Measurements from ENCODE around the gene EVX2.
A peak's percentile ranks its signal among the peaks of the same experiment; 100 is the strongest.

Gene EVX2

DNA sequence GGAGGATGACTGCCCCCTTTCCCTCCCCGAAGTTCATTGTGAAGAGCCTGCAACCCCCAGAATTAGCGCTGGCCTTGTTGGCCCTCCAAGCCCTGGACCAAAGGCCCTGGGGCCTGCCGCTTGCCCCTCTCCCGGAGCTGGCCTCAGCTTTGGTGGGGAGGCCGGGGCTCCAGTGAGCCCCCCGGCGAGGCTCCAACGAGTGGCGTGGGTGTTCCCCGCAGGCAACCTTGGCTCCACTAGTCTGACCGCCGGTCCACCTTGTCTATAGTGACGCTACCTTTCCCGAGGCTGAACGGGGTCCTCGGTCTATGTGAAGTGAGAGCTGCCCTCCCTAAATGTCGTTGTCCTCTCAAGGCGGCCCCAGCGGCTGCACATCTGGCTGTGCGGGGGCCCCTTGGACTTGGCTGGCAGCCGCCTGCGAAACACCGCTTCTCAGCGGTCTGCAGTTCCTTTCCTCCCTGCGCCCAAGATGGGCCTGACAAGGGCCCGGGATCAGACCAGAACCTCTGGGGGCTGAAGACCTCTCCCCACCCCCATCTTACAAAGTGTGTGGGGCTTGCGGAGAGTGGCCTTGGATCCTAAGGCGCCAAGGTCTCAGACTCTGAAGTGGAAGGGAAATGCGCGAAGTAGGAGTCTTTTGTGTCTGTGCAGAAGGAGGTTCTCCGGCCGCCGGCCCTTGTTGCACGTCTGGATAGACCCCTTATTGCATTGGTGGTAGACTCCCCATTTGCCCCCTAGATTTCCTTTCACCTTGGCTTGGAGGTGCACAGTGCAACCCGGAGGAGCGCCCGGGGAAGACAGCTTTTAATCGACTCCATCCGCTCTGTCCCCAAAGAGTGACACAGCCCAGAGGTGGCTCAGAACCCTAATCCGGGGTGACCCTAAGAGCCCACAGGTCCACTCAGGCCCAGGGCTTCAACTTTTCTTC, 28.9 kb upstream of the EVX2 start:
- Histone ChIP-seq H3K4me3 (ENCODE audit: low read length in 2 of 2) (no peak overlapping the region), H2BK12ac (ENCODE audit: low read length) (no peak overlapping the region), H2BK15ac (ENCODE audit: low read length) (no peak overlapping the region), H3K4ac (ENCODE audit: low read length) (no peak overlapping the region), H2AFZ (ENCODE audit: low read length) (no peak overlapping the region), H3K27me3 (ENCODE audit: control insufficient read depth in 3 of 3, insufficient read depth in 3 of 3, low read depth in 1 of 3, low read length in 3 of 3) (peaks cover 49 to 99% (median 97%) of the 10 kb centered on the region in 3 experiments), H2BK5ac (ENCODE audit: low read length) (no peak overlapping the region), H3K79me1 (ENCODE audit: low read depth, low read length) (no peaks in the 10 kb centered on the region), H3K4me1 (ENCODE audit: control insufficient read depth in 2 of 2, insufficient read depth in 1 of 2, low read depth in 1 of 2, low read length in 2 of 2) (no peaks in the 10 kb centered on the region), H4K91ac (ENCODE audit: low read depth, low read length, poor library complexity) (no peak overlapping the region), H3K18ac (ENCODE audit: low read length) (no peak overlapping the region), H3K27ac (replicated peaks; ENCODE audit: low read length) (no peak overlapping the region), H3K4me2 (ENCODE audit: insufficient read depth, low read length, poor library complexity, severe bottlenecking) (no peak overlapping the region), H3K9ac (ENCODE audit: low read depth, low read length, poor library complexity) (no peak overlapping the region), H3K9me3 (replicated peaks in 1 of 2; ENCODE audit: control insufficient read depth in 2 of 2, insufficient read depth in 1 of 2, low read depth in 1 of 2, low read length in 2 of 2) (peaks cover 5 to 7% of the 10 kb centered on the region in 2 donors), H3K14ac (ENCODE audit: low read length) (no peak overlapping the region), H4K8ac (ENCODE audit: low read depth, low read length) (no peak overlapping the region), H3K36me3 (replicated peaks in 1 of 2; ENCODE audit: control insufficient read depth in 2 of 2, insufficient read depth in 2 of 2, low read length in 2 of 2) (no peaks in the 10 kb centered on the region), H2AK5ac (ENCODE audit: low read depth, low read length) (no peak overlapping the region), H3K23ac (ENCODE audit: low read depth, low read length, poor library complexity) (no peak overlapping the region), H2BK120ac (ENCODE audit: low read depth, low read length) (no peak overlapping the region)
- WGBS, 2 donors (ENCODE audit: extremely low coverage in 2 of 2, insufficient read length in 2 of 2, insufficient replicate concordance in 1 of 2): no CpG with 5 or more reads among the region's 40 CpGs
- DNase-seq (ENCODE audit: low spot score): no peak

DNA sequence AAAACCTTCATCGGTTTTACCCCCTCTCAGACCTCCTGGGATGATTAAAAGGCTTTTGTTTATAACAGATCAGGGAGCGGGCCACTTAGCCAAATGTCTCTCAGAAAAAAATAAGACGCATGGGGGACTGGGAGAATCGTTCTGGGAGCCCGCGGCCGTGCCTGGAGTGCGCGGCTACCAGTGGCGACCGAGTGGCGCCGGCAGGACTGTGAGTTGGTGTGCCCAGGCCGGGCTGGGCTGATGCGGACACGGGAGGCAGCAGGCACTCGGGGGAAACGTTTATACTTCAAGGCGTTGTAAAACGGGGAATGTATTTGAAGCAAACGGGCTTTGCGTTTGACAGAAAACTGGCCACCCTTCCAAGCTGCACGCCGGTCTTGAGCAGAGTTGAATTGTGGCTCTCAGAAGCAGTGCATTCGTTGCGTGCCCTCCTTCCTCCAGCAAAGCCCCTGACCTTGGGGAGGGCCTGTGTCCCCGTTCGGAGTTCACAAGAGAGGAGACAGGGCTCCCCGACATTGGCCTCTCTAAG, 28.1 kb upstream of the EVX2 start:
- WGBS, 2 donors (ENCODE audit: extremely low coverage in 2 of 2, insufficient read length in 2 of 2, insufficient replicate concordance in 1 of 2): no CpG with 5 or more reads among the region's 29 CpGs
- no peak overlapping the region for H3K18ac ChIP-seq (ENCODE audit: low read length)
- H2BK15ac ChIP-seq (ENCODE audit: low read length): no peak overlapping the region
- no peak for DNase-seq (ENCODE audit: low spot score)
- H4K8ac ChIP-seq (ENCODE audit: low read depth, low read length): no peak overlapping the region
- no peaks in the 10 kb centered on the region for H3K79me1 ChIP-seq (ENCODE audit: low read depth, low read length)
- no peak overlapping the region for H2BK12ac ChIP-seq (ENCODE audit: low read length)
- H3K36me3 ChIP-seq (replicated peaks in 1 of 2; ENCODE audit: control insufficient read depth in 2 of 2, insufficient read depth in 2 of 2, low read length in 2 of 2): no peaks in the 10 kb centered on the region
- H2BK5ac ChIP-seq (ENCODE audit: low read length): no peak overlapping the region
- peaks cover 0 to 1% of the 10 kb centered on the region in 2 donors for H3K4me1 ChIP-seq (ENCODE audit: control insufficient read depth in 2 of 2, insufficient read depth in 1 of 2, low read depth in 1 of 2, low read length in 2 of 2)
- no peak overlapping the region for H3K4ac ChIP-seq (ENCODE audit: low read length)
- no peak overlapping the region for H2BK120ac ChIP-seq (ENCODE audit: low read depth, low read length)
- H2AK5ac ChIP-seq (ENCODE audit: low read depth, low read length): no peak overlapping the region
- no peak overlapping the region for H4K91ac ChIP-seq (ENCODE audit: low read depth, low read length, poor library complexity)
- no peak overlapping the region for H3K4me3 ChIP-seq (ENCODE audit: low read length in 2 of 2)
- H3K27ac ChIP-seq (replicated peaks; ENCODE audit: low read length): no peak overlapping the region
- H3K9ac ChIP-seq (ENCODE audit: low read depth, low read length, poor library complexity): peak overlapping the region; percentile 60
- H3K23ac ChIP-seq (ENCODE audit: low read depth, low read length, poor library complexity): no peak overlapping the region
- H3K4me2 ChIP-seq (ENCODE audit: insufficient read depth, low read length, poor library complexity, severe bottlenecking): no peak overlapping the region
- no peak overlapping the region for H2AFZ ChIP-seq (ENCODE audit: low read length)
- H3K27me3 ChIP-seq (ENCODE audit: control insufficient read depth in 3 of 3, insufficient read depth in 3 of 3, low read depth in 1 of 3, low read length in 3 of 3): peaks cover 51 to 98% (median 96%) of the 10 kb centered on the region in 3 experiments
- H3K9me3 ChIP-seq (replicated peaks in 1 of 2; ENCODE audit: control insufficient read depth in 2 of 2, insufficient read depth in 1 of 2, low read depth in 1 of 2, low read length in 2 of 2): peaks cover 4% of the 10 kb centered on the region in 2 donors
- no peak overlapping the region for H3K14ac ChIP-seq (ENCODE audit: low read length)

DNA sequence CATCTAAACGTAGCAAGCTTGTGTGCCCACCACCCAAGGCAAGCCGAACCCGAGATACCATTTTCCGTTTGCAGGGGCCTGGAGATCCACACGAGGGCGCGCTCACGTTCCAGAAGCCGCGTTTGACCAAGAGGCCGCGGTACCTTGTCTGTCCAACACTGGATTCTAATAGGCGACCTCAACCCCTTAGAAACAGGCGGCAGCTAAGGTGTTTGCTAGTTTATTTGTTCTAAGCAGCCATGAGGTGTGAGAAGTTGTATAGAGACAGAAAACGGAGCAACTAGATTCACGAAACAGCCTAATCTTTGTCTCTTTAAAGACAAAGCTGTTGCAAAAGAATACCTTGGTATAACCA, 27.5 kb upstream of the EVX2 start:
- Histone ChIP-seq H3K9ac (ENCODE audit: low read depth, low read length, poor library complexity) (no peak overlapping the region), H3K27ac (replicated peaks; ENCODE audit: low read length) (no peak overlapping the region), H2BK120ac (ENCODE audit: low read depth, low read length) (no peak overlapping the region), H3K4me2 (ENCODE audit: insufficient read depth, low read length, poor library complexity, severe bottlenecking) (no peak overlapping the region), H2AK5ac (ENCODE audit: low read depth, low read length) (no peak overlapping the region), H3K27me3 (ENCODE audit: control insufficient read depth in 3 of 3, insufficient read depth in 3 of 3, low read depth in 1 of 3, low read length in 3 of 3) (peaks cover 54 to 98% (median 96%) of the 10 kb centered on the region in 3 experiments), H3K36me3 (replicated peaks in 1 of 2; ENCODE audit: control insufficient read depth in 2 of 2, insufficient read depth in 2 of 2, low read length in 2 of 2) (no peaks in the 10 kb centered on the region), H3K4ac (ENCODE audit: low read length) (no peak overlapping the region), H2BK12ac (ENCODE audit: low read length) (no peak overlapping the region), H4K8ac (ENCODE audit: low read depth, low read length) (no peak overlapping the region), H3K18ac (ENCODE audit: low read length) (no peak overlapping the region), H3K9me3 (replicated peaks in 1 of 2; ENCODE audit: control insufficient read depth in 2 of 2, insufficient read depth in 1 of 2, low read depth in 1 of 2, low read length in 2 of 2) (peaks cover 0 to 2% of the 10 kb centered on the region in 2 donors), H3K14ac (ENCODE audit: low read length) (no peak overlapping the region), H3K4me3 (ENCODE audit: low read length in 2 of 2) (no peak overlapping the region), H3K79me1 (ENCODE audit: low read depth, low read length) (no peaks in the 10 kb centered on the region), H3K23ac (ENCODE audit: low read depth, low read length, poor library complexity) (no peak overlapping the region), H4K91ac (ENCODE audit: low read depth, low read length, poor library complexity) (no peak overlapping the region), H2BK15ac (ENCODE audit: low read length) (no peak overlapping the region), H3K4me1 (ENCODE audit: control insufficient read depth in 2 of 2, insufficient read depth in 1 of 2, low read depth in 1 of 2, low read length in 2 of 2) (peaks cover 0 to 1% of the 10 kb centered on the region in 2 donors), H2BK5ac (ENCODE audit: low read length) (no peak overlapping the region), H2AFZ (ENCODE audit: low read length) (no peak overlapping the region)
- WGBS, 2 donors (ENCODE audit: extremely low coverage in 2 of 2, insufficient read length in 2 of 2, insufficient replicate concordance in 1 of 2): no CpG with 5 or more reads among the region's 16 CpGs
- no peak for DNase-seq (ENCODE audit: low spot score)
